ENCODE data around the gene TTC24. TPM values are rescaled to one million over a fixed set of nuclear protein-coding genes. Genes with fewer than 3 reads are reported as not detected.

Gene TTC24
- total RNA-seq = not detected in 2 replicates

DNA sequence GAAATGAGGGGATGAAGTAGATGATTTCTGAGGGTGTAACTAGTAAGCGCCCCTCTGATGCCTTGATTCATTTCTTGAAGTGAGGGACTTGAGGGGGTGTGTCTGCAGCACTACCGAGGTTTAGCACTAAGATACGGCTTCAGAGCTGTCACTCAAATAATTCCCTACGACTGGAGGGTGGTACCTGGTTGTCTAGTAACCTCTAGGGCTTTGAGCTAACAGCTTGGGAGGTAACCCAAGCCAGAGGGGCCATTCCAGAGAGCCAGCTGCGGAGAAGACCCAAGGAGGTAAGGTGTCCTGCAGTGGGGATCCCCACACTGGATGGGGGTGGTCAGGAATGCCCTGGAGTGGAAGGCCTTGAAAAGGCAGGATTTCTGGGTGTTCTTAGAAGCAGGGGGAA lies at the start of gene TTC24:
TSS of gene TTC24 (plus strand) at position 252 of the 400 bp plus-strand sequence. CDS start 1,642 bp downstream, outside the sequence.
- DNase-seq (ENCODE audit: low read depth) = no peak

DNA sequence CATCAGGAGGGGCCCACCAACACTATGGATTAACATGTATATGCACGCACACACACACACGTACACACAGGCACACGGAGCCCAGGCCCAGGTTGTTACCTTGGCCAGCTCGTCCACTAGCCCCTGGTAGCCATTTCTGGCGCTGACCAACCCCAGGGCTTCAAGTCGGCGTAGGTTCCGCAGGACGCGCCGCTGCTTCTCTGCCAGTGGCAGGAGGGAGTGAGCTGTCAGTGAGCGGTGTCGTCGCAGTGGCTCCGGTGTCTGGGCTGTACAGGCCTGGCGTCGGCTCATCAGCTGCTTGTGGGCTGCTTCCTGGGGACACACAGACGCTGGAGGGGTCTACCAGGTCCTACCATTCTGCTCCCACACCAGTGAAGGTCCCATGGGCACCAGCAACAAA lies 49.5 kb upstream of the TTC24 start:
- DNase-seq (ENCODE audit: low read depth) = no peak

DNA sequence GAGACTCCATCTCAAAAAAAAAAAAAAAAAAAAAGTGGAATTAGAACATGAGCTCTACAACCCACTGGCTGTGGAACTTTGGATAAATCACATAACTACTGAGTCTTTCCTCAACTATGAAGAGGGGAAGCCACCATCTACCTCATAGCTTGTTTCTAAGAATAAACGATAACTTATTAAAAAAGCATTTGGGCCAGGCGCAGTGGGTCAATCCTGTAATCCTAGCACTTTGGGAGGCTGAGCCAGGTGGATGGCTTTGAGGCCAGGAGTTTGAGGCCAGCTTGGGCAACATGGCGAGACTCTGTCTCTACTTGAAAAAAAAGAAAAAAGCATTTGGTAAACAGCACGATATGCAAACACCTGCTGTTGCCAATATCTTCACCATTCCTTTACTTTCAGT lies 47.1 kb upstream of the TTC24 start:
- no peak for DNase-seq (ENCODE audit: low read depth)

DNA sequence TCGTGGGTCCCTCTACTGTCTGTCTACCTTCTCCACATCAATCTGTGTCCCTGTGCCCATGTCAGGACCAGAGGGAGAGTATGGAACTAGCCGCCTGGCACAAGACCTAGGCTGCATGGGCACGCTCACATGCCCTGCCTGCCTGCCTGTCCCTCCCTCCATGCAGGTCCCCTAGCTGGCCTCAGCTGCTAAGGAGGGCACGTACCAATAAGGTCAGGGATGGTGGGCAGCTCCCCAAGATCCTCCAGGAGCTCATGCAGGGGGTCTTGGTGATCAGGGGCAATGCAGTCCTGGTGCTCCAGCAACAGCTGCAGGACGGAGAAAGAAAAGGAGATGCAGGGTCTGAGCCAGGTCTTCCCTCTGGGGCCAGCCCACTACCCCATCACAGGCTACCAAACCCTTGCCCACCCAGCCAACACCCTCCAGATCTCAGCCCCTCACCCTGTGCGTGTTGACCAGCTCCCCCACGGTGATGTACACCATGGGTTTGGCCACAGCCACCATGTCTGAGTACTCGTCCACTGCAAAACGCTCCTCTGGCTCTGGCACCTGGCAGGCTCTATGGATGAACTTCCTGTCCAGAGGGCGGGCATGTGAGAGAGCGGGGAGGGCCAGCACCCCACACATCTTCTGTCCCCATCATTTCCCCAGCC lies 45.8 kb upstream of the TTC24 start:
- no peak for DNase-seq (ENCODE audit: low read depth)

DNA sequence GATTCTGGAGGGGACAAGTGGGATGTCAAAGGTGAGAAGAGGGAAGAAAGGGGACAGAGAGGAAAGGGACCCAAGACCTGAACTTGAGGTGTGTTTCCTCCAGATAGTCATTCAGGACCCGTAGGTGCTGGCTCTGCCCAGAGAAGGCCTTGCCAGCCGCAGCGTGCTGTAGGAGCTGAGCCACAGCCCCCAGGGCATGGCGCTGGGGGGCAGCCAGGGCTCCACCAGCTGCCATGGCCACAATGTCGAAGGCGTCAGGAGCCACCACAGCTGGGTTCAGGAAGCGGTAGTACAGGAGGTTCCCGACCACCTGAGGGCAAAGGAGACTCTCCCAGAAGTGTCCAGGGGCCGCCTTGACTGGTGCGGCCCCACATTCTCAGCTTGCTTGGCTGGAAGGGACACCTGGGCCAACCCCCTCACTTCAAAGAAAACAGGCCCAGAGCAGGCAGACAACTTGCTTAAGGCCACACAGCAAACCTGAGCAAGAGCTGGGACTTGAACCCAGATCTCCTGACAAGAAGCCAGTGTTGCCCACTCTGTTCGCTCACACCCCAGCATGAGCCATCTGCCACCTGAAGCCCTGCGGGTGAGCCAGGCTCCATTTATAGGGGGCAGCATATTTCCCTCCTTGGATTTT lies 45.0 kb upstream of the TTC24 start:
- DNase-seq (ENCODE audit: low read depth) = no peak

DNA sequence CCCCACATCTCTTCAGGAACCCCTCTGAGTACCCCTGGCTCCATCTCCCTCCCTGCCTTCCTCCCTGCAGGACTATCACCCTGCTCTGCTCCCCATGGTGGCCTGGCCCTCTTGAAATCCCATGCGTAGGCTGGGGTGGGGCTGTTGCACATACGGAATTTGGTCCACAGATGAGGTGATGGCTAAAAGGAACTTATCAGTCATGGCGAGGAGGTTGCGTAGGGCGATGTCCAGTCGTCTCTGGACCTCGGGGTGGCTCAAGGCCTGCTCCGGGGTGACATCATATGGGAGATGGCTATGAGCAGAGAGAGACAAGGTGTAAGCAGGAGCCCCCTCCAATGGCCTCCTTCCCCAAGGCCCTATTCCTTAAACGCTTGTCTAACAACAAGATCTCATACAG lies 42.5 kb upstream of the TTC24 start:
- DNase-seq (ENCODE audit: low read depth) = no peak

DNA sequence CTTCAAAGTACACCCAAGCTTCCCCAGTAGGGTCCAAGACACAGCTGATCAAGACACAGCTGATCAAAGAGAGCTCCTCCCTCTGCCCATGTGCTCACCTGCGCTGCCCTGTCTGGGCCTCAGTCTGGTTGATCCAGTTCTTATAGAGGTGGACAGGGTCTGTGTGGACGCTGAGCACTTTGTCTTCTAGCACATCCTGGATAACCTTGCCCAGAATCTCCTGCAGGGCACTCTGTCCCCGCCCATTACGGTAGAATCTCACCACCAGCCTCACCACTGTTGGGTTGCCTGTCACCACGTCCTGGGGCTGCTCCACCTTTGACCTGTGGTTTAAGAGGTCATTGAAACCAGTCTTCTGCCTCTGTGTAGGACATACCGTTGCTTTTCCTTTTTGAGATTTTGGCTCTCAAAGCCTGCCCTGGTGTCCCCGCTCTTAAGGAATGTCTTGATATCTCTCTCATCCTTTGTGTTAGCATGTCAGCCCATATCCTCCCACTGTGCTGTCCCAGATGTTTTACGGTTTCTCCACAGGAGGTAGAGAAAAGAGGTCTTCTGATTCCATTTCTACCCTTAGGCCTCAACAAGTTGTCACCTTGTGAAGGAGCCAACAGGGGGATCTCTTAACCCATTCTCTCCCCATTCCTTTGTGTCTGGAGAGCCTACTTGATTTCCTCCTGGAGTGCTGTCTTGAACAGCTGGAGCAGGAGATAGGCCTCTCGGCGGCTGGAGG lies 40.6 kb upstream of the TTC24 start:
- no peak for DNase-seq (ENCODE audit: low read depth)

DNA sequence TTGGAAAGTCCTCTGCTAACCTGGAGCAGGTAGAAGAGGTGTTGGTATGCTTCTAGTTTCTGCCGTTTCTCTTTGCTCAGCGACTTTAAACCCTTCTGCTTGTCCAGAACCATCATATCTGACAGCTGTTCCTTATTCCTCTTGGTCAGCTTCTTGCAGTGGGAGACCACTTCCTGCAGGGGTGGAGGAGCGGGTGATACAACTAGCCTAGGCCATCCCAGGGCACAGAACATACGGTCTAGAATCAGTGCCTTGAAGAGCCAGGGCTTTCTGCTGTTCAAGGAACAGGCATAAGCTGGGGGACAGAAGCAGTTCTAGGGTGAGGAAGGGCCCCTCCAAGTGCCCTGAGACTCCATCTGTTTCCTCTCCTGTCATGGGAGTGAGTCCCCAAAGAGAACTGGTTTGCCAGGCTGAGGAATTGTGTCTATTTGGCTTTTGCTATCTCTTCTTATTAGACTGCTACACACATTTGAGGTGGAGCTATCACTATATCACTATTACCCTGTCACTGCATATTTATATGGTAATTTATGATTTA lies 39.6 kb upstream of the TTC24 start:
- no peak for DNase-seq (ENCODE audit: low read depth)

DNA sequence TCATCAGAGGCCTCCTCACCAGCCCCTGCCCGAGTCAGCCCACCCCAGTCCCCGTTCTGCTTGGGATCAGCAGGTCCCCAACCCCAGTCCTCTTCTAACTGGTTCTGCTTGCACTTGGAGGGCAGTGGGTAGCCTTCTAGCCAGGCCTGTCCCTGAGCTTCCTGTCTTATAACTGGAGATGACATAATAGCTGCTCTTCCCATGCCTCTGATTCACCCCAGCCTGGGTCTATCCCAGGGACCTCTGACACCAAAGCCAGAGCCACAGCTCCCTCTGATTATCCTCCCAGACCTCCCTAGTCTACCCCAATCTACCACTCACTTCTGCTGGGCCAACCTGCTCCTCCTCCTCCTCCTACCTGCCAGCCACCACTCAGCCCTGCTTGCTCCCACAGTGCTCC lies 38.6 kb upstream of the TTC24 start:
- DNase-seq (ENCODE audit: low read depth) = peak; percentile 7

DNA sequence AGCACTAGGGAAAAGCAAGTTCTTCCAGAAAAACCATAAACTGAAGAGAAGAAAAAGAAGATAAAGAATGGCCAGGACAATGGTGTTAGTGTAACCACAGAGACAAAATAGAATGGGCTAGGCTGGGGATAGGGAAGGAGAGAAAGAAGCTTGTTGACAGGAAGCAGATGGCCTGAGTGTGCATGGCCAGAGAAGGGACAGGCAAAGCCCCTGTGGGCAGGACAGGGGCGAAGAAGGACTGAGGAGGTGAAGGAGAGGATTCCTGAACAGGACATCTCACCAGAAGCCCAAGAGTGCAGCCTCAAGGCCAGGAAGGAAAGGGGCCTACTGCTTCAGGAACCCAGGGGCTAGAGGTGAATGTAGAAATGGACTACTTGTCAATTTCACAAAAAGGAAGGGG lies 36.5 kb upstream of the TTC24 start:
- no peak for DNase-seq (ENCODE audit: low read depth)

DNA sequence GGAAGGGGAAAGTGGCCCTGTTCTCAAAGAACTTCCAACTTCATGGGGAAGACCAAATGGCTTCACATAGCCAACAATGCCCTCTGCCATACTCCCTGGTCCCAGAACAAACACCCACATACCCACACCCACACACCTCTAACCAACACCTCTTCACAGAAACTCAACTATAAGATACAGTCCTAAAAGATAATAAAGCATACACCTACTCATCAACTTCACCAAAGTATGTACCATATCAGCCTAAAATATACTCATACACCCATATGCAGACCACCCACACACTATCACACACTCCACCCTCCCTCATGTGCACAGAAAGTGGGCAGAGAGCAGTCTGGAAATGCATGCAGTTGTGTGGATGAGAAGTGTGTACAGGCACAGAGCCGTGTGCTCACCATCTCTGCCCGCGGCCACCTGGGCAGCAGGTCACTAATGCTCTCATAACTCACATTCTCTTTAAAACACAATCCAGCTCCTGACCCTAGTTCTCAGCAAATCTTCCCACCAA lies 34.9 kb upstream of the TTC24 start:
- no peak for DNase-seq (ENCODE audit: low read depth)

DNA sequence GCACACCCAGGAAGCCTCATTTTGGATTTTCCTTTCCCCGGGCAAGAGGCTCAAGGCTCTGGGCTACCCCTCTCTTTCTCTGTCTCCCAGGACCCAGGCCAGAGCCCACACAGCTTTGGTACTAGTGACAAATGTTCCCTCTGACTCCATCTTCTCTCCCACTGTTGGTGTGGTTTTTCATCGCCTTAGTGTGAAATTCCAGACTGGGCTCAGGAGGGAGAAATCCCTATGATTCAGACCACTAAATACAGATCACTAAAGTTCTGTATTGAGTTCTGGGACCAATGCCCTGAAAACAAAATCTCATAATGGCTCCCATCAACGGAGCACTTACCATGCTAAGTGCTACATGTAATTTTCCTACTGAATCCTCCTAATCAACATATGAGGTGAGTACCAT lies 33.3 kb upstream of the TTC24 start:
- DNase-seq (ENCODE audit: low read depth) = no peak

DNA sequence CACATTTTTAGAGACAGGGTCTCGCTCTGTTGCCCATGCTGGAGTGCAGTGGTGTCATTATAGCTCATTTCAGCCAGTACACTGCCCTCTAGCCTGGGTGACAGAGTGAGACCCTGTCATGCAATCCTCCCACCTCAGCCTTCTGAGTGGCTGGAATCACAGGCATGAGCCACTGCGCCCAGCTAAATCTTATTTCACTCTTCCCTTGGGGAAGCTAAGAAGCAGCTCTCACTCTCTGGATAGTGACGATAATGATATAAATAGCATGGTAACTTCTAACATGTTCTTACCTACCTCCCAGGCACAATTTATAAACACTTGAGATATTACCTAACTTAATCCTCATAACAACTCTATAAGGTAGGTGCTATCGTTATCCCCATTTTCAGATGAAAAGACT lies 32.1 kb upstream of the TTC24 start:
- DNase-seq (ENCODE audit: low read depth) = no peak

DNA sequence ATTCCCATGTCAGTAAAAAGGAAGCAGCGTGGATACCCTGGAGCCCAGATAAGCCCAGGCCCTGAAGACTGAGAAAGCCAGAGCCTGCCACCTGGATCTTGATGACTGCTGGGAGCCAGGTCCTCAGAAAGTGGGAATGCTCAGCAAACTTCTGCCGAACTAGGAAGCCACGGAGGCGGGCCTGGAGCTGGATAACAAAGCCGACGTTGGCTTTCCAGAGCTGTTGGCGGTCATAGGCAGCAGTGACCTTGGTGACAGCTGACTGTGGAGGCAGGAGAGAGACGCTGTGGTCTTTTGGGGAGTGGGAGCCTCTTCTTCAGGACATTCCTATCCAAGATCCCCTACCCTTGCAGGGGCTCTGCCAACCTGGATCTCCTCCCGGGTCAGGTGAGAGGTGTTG lies 31.5 kb upstream of the TTC24 start:
- DNase-seq (ENCODE audit: low read depth) = no peak

DNA sequence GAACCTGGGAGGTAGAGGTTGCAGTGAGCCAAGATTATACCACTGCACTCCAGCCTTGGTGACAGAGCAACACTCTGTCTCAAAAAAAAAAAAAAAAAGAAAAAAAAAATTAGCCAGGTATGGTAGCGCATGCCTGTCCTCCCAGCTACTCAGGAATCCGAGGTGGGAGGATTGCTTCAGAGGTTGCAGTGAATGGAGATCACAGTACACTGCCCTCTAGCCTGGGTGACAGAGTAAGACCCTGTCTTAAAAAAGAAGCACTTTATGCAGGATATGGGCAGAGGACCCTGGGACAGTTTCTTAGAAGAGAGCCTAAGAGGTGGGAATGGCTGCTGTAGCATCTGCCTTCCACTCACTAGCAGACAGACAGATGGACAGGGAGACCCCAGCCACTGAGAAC lies 30.1 kb upstream of the TTC24 start:
- DNase-seq (ENCODE audit: low read depth) = no peak

DNA sequence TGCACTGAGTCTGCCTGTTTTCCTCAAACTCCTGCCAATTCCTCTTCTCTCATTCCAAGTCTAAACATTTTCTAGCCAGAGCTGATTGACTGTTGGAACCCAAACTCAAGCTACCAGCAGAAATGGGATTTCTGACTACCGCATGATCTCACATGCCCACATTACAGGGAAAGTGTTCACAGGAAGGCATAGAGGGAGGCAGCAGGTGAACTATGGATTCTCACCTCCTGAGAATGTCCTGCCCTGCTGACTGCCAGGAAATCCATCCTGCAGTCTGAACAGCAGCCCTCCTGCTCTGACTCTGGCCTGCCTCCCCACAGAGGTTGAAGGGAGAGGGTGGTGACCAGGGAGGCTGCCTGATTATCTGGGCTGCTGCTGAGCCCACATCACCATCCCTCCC lies 29.7 kb upstream of the TTC24 start:
- DNase-seq (ENCODE audit: low read depth) = peak; percentile 6

DNA sequence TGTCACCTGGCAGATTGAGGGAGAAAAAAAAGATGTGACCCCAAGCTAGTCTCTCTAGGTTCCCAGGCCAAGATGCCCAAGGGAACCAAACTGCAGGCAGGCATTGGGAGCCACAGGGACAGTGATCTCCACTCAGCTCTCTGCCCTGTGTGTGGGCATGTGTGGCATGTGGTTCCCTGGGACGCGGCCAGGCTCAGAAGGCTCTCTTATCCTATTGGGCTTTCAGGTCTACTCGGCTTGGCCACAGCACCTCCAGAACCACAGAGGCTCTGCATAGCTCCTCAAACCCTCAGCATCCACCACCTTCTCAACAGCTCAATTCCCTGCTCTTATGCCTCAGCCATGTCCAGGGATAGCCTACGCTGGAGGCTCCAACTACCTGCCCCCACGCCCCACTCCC lies 29.2 kb upstream of the TTC24 start:
- no peak for DNase-seq (ENCODE audit: low read depth)

DNA sequence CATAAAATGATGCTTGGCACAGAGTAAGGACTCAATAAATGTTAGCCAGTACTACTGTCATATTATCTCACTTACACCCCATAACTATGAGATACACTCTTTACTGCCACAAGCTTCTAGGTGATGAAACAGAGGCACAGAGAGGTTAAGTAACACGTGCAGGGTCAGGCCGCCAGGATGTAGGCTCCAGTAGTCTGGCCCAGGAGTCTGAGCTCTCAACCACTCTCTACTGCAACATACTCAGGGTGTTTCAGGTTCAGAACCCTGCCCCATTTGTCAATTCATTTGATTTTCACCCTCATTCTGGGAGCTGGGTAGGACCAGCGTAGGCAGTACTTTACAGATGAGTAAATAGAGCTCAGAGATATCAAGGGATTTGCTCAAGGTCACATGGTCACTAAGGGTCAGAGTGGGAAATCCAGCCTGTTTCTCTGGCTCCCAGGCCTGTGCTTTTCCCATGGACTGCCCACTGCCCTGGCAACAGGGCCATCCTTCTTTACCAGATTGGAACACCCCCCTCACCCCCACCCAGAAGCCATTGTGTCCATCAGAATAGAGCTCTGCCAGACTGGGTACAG lies 28.4 kb upstream of the TTC24 start:
- peak; percentile 22 for DNase-seq (ENCODE audit: low read depth)

DNA sequence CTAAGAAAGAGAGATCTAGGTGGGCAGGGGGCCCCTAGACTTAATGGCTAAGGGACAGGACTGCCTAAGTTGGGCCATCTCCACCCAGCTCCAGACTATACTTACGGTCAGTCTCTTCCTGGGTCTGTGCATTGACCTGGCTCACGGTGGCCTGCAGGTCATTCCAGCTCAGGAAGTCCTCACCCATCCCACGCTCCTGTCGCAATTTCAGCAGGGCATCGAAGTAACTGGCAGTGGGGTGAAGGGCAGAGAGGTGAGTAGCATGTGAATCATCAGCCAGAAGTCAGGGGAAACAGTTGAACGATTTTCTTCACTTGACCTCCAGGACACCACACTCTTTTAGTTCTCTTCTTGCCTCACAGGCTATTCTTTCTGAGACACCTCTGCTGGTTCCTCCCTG lies 27.7 kb upstream of the TTC24 start:
- DNase-seq (ENCODE audit: low read depth) = peak; percentile 90

DNA sequence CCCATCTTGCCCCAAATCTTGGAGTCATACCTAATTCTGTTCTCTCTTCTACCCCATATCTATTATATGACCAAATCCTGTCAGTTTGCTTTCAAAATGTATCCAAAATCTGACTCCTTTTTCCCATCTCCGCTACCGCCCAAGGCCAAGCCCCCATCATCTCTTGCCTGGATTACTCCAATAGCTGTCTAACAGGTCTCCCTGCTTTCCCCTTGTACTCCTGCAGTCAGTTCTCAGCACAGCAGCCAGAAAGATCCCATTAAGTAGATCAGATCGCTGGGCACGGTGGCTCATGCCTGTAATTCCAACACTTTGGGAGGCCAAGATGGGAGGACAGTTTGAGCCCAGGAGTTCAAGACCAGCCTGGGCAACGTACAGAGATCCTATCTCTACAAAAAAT lies 27.0 kb upstream of the TTC24 start:
- no peak for DNase-seq (ENCODE audit: low read depth)

DNA sequence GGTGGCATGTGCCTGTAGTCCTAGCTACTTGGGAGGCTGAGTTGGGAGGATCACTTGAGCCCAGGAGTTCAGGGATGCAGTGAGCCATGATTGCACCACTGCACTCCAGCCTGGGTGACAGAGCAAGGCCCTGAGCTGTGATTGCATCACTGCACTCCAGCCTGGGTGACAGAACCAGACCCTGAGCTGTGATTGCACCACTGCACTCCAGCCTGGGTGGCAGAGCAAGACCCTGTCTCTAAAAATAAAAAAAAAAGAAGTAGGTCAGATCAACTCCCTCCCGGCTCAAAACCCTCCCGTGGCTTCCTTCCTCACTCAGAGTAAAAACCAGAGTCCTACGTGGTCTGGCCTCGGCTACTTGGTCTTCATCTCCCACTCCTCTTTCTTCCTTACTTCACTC lies 26.6 kb upstream of the TTC24 start:
- peak; percentile 26 for DNase-seq (ENCODE audit: low read depth)

DNA sequence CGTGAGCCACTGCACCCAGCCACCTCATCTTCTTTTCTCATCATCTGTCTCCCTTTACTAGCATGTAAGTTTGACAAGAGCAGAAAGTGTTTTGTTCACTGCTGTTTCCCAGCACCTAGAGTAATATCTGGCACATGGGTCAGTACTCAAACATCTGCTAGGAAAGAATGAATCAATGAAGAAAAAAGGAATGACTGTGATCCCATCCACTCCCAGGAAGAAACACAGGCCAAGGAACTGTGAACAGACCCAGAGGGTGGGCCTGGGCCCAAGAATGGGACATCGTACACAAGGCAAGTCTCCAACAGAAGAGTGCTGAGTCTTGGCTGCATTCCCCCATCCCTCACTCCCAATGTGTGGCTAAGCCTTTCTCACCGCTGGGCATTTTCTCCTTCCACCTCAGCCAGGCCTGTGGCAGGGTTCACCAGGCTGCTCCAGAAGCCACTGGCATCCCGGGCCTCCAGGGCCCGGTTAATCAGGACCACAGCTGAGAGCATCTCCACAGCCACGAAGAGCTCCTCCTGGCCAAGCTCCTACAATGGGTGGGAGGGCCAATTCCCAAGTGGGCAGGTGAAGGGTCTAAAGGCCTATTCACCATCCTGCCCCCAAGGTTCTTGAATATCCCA lies 25.6 kb upstream of the TTC24 start:
- DNase-seq (ENCODE audit: low read depth) = no peak
